ENCODE measurements around the gene CA10.

Gene CA10

GRCh38 chr17:52032454-52032853, 126.1 kb downstream of the CA10 start:
- Mint-ChIP-seq H3K4me3 (no peak overlapping the region), H3K27ac (no peak overlapping the region), H3K36me3 (no peaks in the 10 kb centered on the region), H3K9me3 (no peaks in the 10 kb centered on the region), H3K4me1 (no peaks in the 10 kb centered on the region), H3K27me3 (peaks cover 11% of the 10 kb centered on the region)

DNA sequence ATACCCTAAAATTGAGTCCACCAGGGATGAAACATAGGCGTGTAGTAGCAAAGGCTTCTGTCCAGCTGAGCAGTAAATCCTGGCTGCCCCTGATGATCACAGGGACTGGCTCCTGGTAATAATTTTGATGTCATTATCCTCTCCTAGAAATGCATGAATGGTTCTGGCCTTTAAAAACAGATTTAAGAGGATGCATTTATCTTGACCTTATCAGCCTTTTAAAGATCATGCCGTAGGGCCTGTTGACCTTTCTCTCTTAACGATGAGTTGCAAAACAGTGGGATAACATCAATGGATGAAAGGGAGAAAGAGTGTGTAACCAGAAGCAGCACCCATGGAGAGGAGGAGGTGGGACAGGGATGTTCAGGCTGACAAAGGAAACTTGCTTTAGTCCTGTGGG, 128.5 kb downstream of the CA10 start:
- no peak overlapping the region for H3K27ac Mint-ChIP-seq
- no peaks in the 10 kb centered on the region for H3K36me3 Mint-ChIP-seq
- H3K4me1 Mint-ChIP-seq: no peaks in the 10 kb centered on the region
- no peak overlapping the region for H3K4me3 Mint-ChIP-seq
- peaks cover 12% of the 10 kb centered on the region for H3K27me3 Mint-ChIP-seq
- H3K9me3 Mint-ChIP-seq: no peaks in the 10 kb centered on the region

GRCh38 chr17:52027620-52028295, 130.8 kb downstream of the CA10 start:
- no peak overlapping the region for H3K4me3 Mint-ChIP-seq
- no peak overlapping the region for H3K27ac Mint-ChIP-seq
- H3K9me3 Mint-ChIP-seq: peaks cover 5% of the 10 kb centered on the region
- peaks cover 5% of the 10 kb centered on the region for H3K27me3 Mint-ChIP-seq
- no peaks in the 10 kb centered on the region for H3K36me3 Mint-ChIP-seq
- H3K4me1 Mint-ChIP-seq: no peaks in the 10 kb centered on the region

- Mint-ChIP-seq H3K4me1 (no peaks in the 10 kb centered on the region), H3K4me3 (no peak overlapping the region), H3K27me3 (peaks cover 3% of the 10 kb centered on the region), H3K27ac (no peak overlapping the region), H3K9me3 (peaks cover 5% of the 10 kb centered on the region), H3K36me3 (no peaks in the 10 kb centered on the region)
Measured at GRCh38 chr17:52027081-52027480, 131.4 kb downstream of the CA10 start.

DNA sequence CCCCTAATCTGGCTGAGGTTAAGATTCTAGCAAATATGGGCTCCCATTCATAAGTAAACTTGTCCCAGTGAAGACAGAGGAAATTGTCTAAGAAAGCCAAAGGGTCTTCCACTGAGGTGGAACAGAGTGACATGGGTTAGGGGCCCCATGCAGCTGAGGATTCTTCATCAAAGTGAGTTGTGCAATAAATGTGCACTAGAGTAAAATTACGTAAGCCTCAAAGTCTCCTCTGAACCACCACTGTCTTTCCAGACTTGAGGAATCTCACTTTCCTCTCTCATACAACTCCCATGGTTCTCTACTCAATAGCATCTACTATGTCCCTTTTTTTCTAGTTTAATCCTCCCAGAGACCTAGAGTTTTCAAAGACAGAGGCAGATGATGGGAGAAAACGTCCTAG, 132.4 kb downstream of the CA10 start:
- Mint-ChIP-seq H3K27me3 (peaks cover 6% of the 10 kb centered on the region), H3K27ac (no peak overlapping the region), H3K4me3 (no peak overlapping the region), H3K4me1 (no peaks in the 10 kb centered on the region), H3K9me3 (peaks cover 10% of the 10 kb centered on the region), H3K36me3 (no peaks in the 10 kb centered on the region)

- H3K27ac Mint-ChIP-seq: no peak overlapping the region
- H3K9me3 Mint-ChIP-seq: peaks cover 10% of the 10 kb centered on the region
- H3K4me1 Mint-ChIP-seq: no peaks in the 10 kb centered on the region
- peaks cover 10% of the 10 kb centered on the region for H3K27me3 Mint-ChIP-seq
- no peak overlapping the region for H3K4me3 Mint-ChIP-seq
- H3K36me3 Mint-ChIP-seq: no peaks in the 10 kb centered on the region
Measured at GRCh38 chr17:52025236-52025635, 133.3 kb downstream of the CA10 start.

GRCh38 chr17:52024300-52024870, 134.1 kb downstream of the CA10 start:
- H3K36me3 Mint-ChIP-seq: no peaks in the 10 kb centered on the region
- no peak overlapping the region for H3K27ac Mint-ChIP-seq
- peaks cover 10% of the 10 kb centered on the region for H3K9me3 Mint-ChIP-seq
- H3K27me3 Mint-ChIP-seq: peaks cover 10% of the 10 kb centered on the region
- H3K4me1 Mint-ChIP-seq: no peaks in the 10 kb centered on the region
- H3K4me3 Mint-ChIP-seq: no peak overlapping the region

- H3K27ac Mint-ChIP-seq: no peak overlapping the region
- H3K4me1 Mint-ChIP-seq: no peaks in the 10 kb centered on the region
- H3K4me3 Mint-ChIP-seq: no peak overlapping the region
- peaks cover 7% of the 10 kb centered on the region for H3K27me3 Mint-ChIP-seq
- no peaks in the 10 kb centered on the region for H3K36me3 Mint-ChIP-seq
- no peaks in the 10 kb centered on the region for H3K9me3 Mint-ChIP-seq
Measured at GRCh38 chr17:52011064-52011463, 147.4 kb downstream of the CA10 start.

DNA sequence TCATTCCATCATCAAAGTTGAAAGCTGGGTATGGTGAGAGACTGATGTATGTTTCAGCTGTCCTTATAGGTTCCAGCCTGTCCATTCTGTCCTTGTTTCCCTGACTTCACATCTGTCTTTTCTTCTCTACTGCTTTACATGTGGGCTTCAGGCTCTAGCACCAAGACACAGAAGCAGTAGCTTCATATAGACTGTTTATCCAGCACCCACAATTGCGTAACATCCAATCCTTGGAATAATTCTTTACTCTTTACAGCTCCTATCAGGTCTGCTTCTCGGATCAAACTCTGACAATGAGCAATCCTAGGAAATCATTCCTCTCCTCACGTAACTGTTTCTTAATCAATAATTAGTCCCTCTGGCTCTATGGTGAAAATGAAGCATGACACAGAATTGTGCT, 158.9 kb downstream of the CA10 start:
- H3K27ac Mint-ChIP-seq: no peak overlapping the region
- H3K27me3 Mint-ChIP-seq: peaks cover 4% of the 10 kb centered on the region
- H3K4me1 Mint-ChIP-seq: no peaks in the 10 kb centered on the region

GRCh38 chr17:51997723-51998122, 160.8 kb downstream of the CA10 start:
- no peak overlapping the region for H3K4me3 Mint-ChIP-seq
- H3K36me3 Mint-ChIP-seq: no peaks in the 10 kb centered on the region
- no peaks in the 10 kb centered on the region for H3K4me1 Mint-ChIP-seq
- peaks cover 2% of the 10 kb centered on the region for H3K27me3 Mint-ChIP-seq
- H3K9me3 Mint-ChIP-seq: peaks cover 10% of the 10 kb centered on the region
- no peak overlapping the region for H3K27ac Mint-ChIP-seq

More for the DNA sequence above, 158.9 kb downstream of the CA10 start:
- Mint-ChIP-seq H3K9me3 (peaks cover 10% of the 10 kb centered on the region), H3K4me3 (no peak overlapping the region), H3K36me3 (no peaks in the 10 kb centered on the region)

- Mint-ChIP-seq H3K27ac (no peak overlapping the region), H3K36me3 (no peaks in the 10 kb centered on the region), H3K27me3 (peaks cover 2% of the 10 kb centered on the region), H3K4me3 (no peak overlapping the region), H3K9me3 (peaks cover 14% of the 10 kb centered on the region), H3K4me1 (no peaks in the 10 kb centered on the region)
Measured at GRCh38 chr17:51995797-51996403, 162.6 kb downstream of the CA10 start.

- H3K27ac Mint-ChIP-seq: no peak overlapping the region
- no peaks in the 10 kb centered on the region for H3K4me1 Mint-ChIP-seq
- H3K4me3 Mint-ChIP-seq: no peak overlapping the region
- H3K27me3 Mint-ChIP-seq: peaks cover 2% of the 10 kb centered on the region
- H3K36me3 Mint-ChIP-seq: no peaks in the 10 kb centered on the region
- H3K9me3 Mint-ChIP-seq: peaks cover 16% of the 10 kb centered on the region
Measured at GRCh38 chr17:51992864-51993416, 165.6 kb downstream of the CA10 start.

GRCh38 chr17:51971121-51971520, 187.4 kb downstream of the CA10 start:
- Mint-ChIP-seq H3K27me3 (peaks cover 5% of the 10 kb centered on the region), H3K9me3 (peaks cover 4% of the 10 kb centered on the region), H3K4me1 (no peaks in the 10 kb centered on the region), H3K27ac (no peak overlapping the region), H3K4me3 (no peak overlapping the region), H3K36me3 (peaks cover 2% of the 10 kb centered on the region)

GRCh38 chr17:51961689-51962088, 196.8 kb downstream of the CA10 start:
- H3K27me3 Mint-ChIP-seq: peaks cover 10% of the 10 kb centered on the region
- peaks cover 1% of the 10 kb centered on the region for H3K36me3 Mint-ChIP-seq
- no peaks in the 10 kb centered on the region for H3K4me1 Mint-ChIP-seq
- peaks cover 8% of the 10 kb centered on the region for H3K9me3 Mint-ChIP-seq
- H3K4me3 Mint-ChIP-seq: no peak overlapping the region
- no peak overlapping the region for H3K27ac Mint-ChIP-seq

- peaks cover under 1% of the 10 kb centered on the region for H3K9me3 Mint-ChIP-seq
- H3K4me3 Mint-ChIP-seq: no peak overlapping the region
- H3K4me1 Mint-ChIP-seq: no peaks in the 10 kb centered on the region
- no peak overlapping the region for H3K27ac Mint-ChIP-seq
- no peaks in the 10 kb centered on the region for H3K36me3 Mint-ChIP-seq
- peaks cover 9% of the 10 kb centered on the region for H3K27me3 Mint-ChIP-seq
Measured at GRCh38 chr17:51957786-51958185, 200.7 kb downstream of the CA10 start.

DNA sequence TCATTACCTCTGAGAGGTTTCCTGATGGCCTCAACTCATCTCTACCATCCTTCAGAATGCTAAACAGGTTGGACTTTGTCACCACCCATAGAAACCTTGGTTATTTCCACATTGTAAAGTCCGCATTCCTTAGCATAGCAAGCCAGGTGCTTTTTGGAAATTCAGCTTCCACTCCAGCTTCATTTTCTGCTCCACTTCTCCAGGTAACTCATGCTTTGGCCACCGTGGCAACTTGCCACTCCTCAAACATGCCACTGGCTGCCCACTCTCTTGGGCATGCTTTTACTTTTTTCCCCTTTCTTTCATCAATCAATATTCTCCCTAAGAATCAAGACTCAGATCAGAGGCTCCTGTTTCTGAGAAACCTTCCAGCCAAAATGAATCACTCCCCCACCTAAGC, 203.3 kb downstream of the CA10 start:
- Mint-ChIP-seq H3K27ac (no peak overlapping the region), H3K36me3 (no peaks in the 10 kb centered on the region), H3K4me3 (no peak overlapping the region), H3K4me1 (no peaks in the 10 kb centered on the region), H3K27me3 (peaks cover 13% of the 10 kb centered on the region), H3K9me3 (peaks cover 5% of the 10 kb centered on the region)
